Activated CD8-positive, alpha-beta memory T cell treated with anti-CD3 and anti-CD28 coated beads for 4 hours (primary cell): ENCODE data around the gene PCSK5.
"Not testable (repeated sequence)": the region's sequence is repeated elsewhere in the genome, so short reads cannot be mapped to it uniquely, and the experiment has no call there.

Experiments used
- DNase-seq, 2 donors: peaks; one replicate each; pipeline ENCODE4 v3.0.0-alpha.2; 2020; ENCODE audit warnings: low read depth in 2 of 2

PCSK5 gene

DNA sequence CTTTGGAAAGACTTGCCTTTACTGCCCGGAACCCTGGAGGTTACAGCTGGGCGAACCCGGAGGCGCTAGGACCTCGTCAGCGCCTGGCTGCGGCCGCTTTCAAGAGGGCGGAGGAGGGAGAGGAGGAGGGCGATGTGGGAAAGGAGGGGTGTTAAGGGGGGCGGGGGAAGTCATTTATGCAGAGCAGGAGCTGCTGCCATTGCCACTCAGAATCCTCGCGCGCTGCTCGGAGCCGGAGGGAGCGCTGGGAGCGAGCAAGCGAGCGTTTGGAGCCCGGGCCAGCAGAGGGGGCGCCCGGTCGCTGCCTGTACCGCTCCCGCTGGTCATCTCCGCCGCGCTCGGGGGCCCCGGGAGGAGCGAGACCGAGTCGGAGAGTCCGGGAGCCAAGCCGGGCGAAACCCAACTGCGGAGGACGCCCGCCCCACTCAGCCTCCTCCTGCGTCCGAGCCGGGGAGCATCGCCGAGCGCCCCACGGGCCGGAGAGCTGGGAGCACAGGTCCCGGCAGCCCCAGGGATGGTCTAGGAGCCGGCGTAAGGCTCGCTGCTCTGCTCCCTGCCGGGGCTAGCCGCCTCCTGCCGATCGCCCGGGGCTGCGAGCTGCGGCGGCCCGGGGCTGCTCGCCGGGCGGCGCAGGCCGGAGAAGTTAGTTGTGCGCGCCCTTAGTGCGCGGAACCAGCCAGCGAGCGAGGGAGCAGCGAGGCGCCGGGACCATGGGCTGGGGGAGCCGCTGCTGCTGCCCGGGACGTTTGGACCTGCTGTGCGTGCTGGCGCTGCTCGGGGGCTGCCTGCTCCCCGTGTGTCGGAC is at the start of gene PCSK5:
PCSK5 (plus strand) TSS at position 202 of the 805 bp plus-strand sequence; CDS start at position 711, 509 bp downstream.
- peak; percentile 60 to 73 for DNase-seq

DNA sequence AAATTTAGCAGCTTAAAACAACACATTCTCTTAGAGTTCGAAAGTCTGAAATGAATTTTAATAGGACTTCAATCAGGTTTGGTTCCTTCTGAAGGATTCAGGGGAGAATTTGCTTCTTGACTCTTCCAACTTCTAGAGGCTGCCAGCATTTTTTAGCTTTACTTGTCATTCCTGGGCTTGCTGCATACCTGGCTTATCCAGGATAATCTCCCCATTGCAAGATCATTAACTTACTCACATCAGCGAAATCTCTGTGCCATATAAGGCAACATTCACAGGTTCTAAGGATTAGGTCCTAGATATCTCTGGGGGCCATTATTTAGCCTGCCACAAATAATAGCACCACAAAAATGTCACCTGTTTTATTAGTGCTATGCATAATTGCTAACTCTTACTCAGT is 46.2 kb upstream of the PCSK5 start:
- DNase-seq: no peak

DNA sequence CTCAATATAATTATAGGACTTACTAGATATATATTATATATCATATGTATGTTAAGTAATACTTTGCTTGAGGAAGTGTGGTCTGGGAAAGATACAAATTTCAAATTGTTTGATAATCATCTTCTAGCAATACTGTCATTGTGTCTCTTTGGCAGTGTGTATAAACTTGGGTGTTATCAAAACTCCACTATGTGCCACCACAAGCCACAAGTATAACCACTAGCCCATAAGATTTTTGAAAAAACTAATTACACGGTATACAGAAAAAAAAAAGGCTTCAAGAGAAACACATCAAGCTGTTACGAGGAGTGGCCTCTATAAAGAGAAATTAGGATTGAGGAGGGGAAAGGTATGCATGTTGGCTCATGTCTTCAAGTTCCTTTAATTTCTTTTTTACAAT is 44.7 kb upstream of the PCSK5 start:
- DNase-seq: no peak

DNA sequence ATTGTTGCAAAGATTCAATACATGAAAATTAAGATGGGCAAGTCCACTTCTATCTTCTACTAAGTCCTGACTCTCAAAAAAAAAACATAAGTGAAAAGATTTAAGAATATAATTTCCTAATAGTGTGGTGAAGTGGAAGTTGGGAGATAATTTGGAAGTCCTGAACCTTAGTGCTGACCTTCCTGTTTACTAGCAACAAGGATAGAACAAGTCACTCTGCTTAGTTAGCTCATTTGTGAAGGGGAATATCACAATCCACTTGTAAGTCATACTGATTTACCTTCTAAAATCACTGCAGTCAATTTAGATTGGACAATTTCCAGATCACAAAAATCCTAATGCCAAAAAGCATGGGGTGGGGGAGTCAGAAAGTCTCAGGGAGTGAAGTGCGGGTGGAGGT is 43.4 kb upstream of the PCSK5 start:
- no peak for DNase-seq

DNA sequence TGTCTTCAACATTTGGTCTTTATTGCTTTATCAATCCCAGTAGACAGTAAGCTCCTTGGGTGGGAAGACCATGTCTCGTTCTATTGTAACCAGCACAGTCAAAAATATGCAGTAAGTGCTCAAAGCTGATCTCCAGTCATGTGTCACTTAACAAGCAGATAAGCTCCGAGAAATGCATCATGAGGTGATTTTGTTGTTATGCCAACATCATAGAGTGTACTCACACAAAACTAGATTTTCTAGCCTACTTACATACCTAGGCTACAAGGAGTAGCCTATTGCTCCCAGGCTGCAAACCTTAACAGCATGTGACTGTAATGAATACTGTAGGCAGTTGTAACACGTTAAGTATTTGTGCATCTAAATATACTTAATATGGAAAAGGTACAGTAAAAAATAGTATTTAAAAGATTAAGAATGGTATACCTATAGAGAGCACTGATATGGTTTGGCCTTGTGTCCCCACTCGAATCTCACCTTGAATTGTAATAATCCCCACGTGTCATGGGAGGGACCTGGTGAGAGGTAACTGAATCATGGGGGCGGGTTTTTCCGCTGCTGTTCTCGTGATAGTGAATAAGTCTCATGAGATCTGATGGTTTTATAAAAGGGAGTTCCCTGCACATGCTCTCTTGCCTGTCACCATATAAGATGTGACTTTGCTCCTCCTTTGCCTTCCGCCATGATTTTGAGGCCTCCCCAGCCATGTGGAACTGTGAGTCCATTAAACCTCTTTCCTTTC is 39.8 kb upstream of the PCSK5 start:
- DNase-seq: no peak

DNA sequence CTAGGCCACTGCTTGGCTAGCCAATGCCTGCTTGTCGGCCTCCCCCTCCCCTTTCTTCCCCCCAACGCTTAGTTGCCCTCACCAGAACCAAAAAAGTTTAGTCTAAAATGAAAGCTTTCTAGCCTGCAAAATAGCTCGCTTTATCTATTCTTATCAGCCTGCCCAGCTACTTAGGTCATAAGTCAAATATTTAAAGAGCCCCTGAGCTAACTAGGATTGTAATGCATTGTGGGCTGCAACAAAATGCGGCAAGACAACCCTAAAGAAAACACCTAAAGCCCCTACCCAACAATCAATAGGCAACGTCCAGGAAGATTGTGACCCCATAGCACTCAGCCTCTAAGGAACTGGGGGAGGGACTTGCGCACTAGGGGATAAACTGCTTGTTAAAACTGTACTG is 38.6 kb upstream of the PCSK5 start:
- no peak for DNase-seq

DNA sequence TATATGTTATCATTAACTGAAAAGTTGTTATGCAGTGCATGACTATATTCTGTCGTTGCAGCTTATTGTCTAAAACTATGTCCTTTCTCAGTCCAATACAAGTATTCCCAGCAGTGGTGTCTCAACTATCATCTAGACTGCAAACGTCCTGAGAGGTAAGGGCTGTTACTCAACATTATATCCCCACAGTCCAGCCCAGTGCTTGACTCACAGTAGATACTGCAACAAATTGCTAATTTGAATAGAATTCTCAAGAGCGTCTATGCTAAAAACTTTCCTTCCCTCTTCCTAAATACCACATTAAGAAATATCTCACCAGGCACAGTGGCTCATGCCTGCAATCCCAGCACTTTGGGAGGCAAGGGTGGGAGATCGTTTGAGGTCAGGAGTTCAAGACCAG is 37.7 kb upstream of the PCSK5 start:
- no peak for DNase-seq

DNA sequence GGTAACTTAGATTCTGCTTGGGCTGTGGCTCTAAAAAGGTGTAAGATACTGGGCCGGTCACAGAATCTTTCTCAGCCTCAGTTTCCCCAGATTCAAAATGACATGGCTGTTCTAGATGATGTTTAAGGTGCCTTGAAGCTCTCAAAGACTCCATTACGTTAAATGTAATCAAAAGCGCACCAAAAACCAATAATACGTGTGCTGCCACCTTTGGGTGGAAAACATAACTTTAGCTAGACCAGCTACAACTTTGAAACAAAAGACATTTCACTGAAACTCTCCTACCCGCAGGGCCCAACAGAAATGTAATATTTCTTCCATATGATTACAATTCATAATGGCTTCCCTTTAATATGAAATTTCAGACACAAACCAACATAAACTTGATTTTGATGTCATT is 35.0 kb upstream of the PCSK5 start:
- no peak for DNase-seq

DNA sequence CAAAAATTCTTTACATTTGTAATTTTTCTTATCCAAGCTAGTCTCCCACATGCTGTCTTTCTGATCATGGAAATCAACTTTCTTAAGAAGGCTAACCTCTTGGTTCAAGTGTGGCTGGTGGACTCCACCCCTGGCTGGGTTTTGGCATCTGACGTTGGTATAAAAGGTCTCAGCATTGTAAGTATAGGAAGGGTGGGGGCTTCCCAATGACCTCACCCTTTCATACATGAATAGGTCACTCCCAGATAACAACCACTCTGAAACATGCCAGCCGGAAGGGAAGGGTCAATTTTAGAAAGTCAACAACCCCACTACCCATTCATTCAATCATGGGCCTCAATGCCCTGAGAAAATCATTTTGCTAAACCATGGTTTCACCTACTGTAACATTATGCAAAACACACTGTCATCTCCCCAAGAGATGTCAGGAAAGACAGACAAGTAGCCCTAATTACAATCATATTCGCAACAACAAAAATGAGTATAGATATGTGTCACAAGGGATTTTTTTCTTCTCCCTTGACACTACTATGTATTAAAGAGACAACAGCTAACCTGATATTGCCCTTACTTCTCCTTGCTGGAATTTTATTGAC is 31.9 kb upstream of the PCSK5 start:
- DNase-seq: no peak

DNA sequence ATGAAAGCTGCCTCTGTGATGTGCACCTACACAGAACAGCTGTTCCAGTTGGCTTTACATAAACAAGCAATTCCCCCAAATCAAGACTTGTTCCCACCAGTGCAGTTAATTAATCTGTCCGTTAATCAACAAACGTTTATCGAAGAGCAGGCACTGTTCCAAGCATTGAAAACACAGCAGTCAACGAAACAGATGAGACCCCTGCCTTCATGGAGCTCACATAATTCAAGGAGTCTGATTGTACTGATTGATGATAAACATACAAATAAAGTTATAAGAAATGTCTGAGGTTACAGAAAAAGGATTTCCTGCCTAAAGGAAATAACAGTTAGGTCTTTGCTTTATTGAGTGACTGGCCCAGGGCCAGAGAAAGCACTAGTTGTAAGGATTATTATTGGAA is 26.2 kb upstream of the PCSK5 start:
- DNase-seq: no peak

DNA sequence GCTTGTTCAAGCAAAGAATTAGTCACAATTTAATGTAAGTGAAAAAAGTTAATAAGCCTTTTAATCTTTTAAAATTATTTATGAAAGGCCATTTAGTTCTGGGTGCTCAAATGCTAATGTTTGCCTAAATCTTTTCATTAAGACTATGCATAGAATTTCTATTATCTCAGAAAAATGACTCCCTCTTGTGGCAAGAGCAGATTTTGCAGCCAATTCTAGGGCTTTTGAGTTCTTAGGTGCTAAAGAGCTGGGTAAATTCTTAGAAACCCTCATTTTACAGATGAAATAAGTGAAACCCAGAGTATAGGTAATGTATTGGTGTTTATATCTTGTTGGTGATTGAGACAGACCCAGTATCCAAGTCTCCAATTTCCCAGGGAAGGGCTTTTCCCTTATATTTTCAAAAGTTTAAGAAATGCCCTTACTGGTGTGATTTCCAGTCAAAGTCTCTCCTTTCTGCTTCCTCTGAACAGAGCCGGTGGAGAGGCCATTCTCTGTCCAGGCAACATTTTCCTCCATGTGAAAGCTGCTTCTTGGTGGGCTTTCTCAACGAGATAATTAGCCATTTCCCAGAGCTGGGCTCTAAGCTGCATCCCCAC is 24.1 kb upstream of the PCSK5 start:
- DNase-seq: no peak

DNA sequence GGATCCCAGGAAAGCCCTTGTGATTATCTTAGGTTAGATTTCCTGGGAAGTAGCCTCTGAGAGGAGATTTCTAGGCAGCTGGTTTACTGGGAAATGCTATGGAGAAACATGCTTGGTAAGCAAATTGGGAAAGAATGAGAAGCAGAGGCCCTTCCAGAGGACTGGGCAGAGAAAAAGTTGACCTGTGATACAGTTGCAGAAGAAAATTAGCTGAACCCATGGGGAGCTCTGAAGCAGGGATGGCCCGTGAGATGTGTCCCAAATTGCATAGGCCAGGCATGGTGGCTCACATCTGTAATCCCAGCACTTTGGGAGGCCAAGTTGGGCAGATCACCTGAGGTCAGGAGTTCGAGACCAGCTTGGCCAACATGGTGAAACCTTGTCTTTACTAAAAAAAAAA is 21.9 kb upstream of the PCSK5 start:
- DNase-seq: not testable (repeated sequence)

DNA sequence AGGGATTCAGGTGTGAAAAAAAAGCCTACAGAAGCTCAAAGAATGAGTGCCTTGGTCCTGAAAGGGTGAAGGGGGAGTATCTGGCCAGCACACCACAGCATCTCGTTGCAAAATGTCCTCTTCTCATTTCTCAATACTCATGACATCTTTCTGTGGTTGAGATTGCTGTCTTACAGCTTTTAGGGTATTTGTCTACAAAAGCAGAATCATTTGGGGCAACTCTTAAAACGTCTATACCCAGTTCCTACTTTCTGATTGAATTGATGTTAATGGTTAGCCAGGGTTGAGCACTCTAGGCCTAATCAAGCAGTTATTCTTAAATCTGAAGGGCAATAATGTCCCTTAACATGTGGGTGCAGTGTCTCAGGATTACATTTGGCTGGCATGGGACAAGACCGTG is 21.2 kb upstream of the PCSK5 start:
- DNase-seq: no peak

DNA sequence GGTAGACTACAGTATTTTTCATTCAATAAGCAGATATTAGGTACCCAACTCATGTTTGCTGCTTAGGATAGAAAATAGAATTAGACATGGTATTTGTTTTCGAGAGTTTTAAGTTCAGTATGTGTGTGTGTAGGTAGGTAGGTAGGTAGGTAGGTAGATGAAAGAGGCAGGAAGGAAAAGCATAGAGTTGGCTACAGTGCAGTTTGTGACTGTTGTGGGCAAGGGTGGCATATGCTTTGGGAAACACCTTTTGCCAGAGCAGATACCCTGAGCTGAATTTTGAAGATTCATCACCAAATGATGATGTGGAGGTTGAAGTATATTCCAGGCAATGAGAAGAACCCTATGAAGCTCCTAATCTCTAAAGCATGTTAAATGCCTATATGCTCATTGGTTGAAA is 20.0 kb upstream of the PCSK5 start:
- DNase-seq: no peak

DNA sequence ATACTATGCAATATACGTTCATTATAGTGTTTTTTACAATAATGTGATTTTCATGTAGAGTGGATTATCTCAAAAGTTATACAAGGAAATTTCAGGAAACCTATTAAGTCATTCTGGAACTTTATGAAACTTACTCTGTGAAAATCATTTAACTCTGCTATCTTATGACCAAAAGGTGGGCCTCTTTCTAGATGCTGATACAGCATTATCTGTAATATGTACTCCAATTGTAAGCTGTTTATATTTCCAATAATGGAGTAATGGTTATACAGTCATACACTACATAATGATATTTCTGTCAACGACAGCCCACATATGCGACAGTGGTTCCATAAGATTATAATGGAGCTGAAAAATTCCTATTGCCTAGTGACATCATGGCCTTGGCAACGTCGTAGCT is 18.8 kb upstream of the PCSK5 start:
- no peak for DNase-seq

DNA sequence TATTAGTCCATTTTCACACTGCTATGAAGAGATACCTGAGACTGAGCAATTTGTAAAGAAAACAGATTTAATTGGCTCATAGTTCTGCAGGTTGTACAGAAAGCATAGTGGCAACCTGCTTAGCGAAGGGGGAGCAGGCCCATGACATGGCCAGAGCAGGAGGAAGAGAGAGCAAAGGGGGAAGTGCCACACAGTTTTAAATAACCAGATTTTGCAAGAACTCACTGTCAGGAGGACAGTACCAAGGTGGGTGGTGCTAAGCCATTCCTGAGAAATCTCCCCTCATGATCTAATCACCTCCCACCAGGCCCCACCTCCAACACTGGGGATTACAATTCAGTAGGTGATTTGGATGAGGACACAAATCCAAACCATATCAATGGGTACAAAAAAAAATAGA is 16.8 kb upstream of the PCSK5 start:
- no peak for DNase-seq

DNA sequence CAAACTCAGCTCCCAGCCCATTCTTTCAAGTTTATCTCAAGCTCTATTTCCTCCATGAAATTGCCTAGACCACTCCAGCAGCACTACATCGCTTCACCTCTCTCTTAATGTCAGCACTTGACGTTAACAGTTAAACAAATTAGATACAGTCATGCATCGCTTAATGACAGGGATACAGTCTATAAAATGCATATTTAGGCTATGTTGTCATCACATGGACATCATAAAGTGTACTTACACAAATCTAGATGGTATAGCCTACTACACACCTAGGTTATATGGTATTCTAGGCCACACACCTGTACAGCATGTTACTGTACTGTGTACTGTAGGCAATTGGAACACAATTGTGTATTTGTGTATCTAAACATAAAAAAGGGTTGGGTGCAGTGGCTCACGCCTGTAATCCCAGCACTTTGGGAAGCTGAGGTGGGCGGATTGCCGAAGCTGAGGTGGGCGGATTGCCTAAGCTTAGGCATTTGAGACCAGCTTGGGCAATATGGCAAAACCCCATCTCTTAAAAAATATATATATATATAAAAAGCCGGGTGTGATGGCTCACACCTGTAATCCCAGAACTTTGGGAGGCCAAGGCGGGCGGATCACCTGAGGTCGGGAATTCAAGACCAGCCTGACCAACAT is 13.4 kb upstream of the PCSK5 start:
- DNase-seq: no peak

DNA sequence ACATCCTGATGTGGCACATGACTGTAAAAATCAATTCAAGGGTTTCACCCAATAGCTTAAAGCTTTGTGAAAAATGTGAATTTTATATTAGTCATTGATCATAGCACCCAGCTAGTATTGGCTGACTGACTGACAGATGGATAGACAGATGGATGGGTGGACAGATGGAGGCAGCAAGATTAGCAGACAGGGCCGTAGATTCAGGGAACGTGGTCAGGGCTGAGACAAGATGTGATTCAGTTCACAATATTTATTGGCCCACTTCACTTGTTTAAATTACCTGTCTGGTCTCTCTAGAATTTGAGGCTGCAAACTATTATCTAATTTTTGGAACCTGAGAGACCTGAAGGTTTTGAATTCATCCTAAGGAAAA is 12.0 kb upstream of the PCSK5 start:
- no peak for DNase-seq

DNA sequence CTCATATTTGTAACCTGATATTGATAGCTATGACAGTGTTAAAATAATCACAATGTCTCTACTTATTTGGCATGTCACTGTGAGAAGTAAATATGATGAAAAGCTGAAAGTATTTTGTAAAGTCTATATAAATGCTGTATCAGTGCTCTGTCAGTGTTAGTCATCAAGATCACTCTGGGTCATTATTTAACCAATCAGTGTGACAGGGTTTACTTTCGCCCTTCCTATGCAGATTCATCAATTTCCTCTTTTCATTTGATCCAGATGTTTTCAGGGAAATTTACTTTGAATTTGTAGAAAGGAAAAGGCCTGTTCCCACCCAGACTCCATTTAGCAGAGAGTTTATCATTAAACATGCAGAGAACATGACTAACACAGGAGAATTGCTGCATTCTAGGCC is 9.9 kb upstream of the PCSK5 start:
- no peak for DNase-seq

DNA sequence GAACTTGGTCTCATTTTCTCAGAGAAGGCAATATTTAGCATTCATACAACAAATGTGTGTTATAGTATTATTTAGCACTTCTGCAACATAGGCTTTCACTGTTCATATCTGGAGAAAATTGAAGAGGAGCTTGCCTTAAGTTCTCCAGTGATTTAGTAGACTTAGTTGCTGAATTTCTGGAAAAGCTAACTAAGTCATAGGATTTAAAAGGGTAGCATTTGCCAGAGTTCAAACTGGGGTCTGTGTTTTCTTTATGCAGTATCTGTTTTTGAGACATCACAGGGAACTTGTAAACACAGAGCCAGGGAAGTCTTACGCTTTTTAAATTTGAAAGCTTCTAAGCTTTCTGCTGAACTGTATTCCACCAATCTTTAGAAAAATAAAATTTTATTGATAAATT is 8.7 kb upstream of the PCSK5 start:
- no peak for DNase-seq

DNA sequence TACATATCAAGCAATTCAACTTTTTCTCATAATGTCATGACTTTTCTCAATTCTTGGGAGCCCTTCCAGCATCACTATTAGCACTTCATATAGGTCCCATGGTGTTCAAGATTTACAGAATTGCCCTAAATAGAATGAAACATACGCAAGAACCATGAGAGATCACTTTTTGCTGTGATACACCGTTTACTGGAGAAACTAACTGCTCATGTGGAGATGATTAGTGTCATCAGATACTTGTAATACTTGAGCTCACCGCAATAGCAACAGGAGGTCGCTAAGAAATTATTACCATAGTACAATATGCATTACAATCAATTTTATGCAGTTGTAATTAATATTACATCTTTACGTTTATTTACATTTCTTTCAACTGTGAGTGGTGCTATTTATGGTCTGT is 4.8 kb upstream of the PCSK5 start:
- no peak for DNase-seq

DNA sequence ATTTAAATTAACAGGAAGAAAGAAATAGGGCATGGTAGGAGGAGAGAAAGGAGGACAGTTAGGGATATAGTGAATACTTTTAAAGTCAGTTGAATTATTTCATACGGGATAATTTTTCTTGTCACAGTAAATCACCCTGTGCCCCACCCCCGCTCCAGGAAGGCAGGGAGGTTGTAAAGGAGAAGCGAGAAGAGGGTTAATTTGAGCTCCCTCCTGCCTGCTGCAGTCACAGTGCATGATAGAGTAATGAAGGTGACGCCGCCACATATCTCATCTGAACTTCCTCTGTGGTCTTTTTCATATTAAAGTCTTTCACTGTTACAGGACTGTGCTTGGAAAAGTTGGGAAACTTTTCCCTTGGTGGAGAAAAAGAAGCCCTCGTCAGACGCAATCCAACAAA is 896 bp upstream of the PCSK5 start:
- no peak for DNase-seq
